ENCODE data around the gene CMYA5. TPM values are rescaled to one million over a fixed set of nuclear protein-coding genes. Genes with fewer than 3 reads are reported as not detected.

Gene CMYA5
- total and polyA plus RNA-seq, 2 experiments from 2014 or later = 19.8 to 87.2 TPM

- no peaks in the 10 kb centered on the region for H3K36me3 ChIP-seq
- peak overlapping the region; percentile 96 for H3K27ac ChIP-seq
- no peaks in the 10 kb centered on the region for H3K27me3 ChIP-seq
- DNase-seq (ENCODE audit: low read depth in 1 of 2, low spot score in 1 of 2) = no peak
- H3K9me3 ChIP-seq (ENCODE audit: low read depth) = no peaks in the 10 kb centered on the region
- H3K4me3 ChIP-seq = no peak overlapping the region
- peaks cover 74% of the 10 kb centered on the region for H3K4me1 ChIP-seq (ENCODE audit: low read depth)
- TF ChIP-seq CTCF (IDR thresholded peaks at IDR 0.05; ENCODE audit: low read depth, low read length) = no peak
Measured at GRCh38 chr5:79695526-79695925, 5.9 kb downstream of the CMYA5 start.

GRCh38 chr5:79697222-79698170 lies 7.9 kb downstream of the CMYA5 start:
- Histone ChIP-seq H3K4me1 (ENCODE audit: low read depth) (peaks cover 60% of the 10 kb centered on the region), H3K9me3 (ENCODE audit: low read depth) (no peaks in the 10 kb centered on the region), H3K36me3 (no peaks in the 10 kb centered on the region), H3K27ac (peak overlapping the region; percentile 96), H3K27me3 (no peaks in the 10 kb centered on the region), H3K4me3 (peak overlapping the region; percentile 5)
- TF ChIP-seq CTCF (IDR thresholded peaks at IDR 0.05; ENCODE audit: low read depth, low read length) = no peak
- peak; percentile 70 to 92 for DNase-seq (ENCODE audit: low read depth in 1 of 2, low spot score in 1 of 2)

- Histone ChIP-seq H3K4me3 (no peak overlapping the region), H3K27ac (peak overlapping the region; percentile 96), H3K4me1 (ENCODE audit: low read depth) (peaks cover 47% of the 10 kb centered on the region), H3K27me3 (no peaks in the 10 kb centered on the region), H3K9me3 (ENCODE audit: low read depth) (no peaks in the 10 kb centered on the region), H3K36me3 (no peaks in the 10 kb centered on the region)
- no peak for TF ChIP-seq CTCF (IDR thresholded peaks at IDR 0.05; ENCODE audit: low read depth, low read length)
- DNase-seq (ENCODE audit: low read depth in 1 of 2, low spot score in 1 of 2) = no peak
Measured at GRCh38 chr5:79699763-79700400, 10.2 kb downstream of the CMYA5 start.

GRCh38 chr5:79702606-79703380 lies 13.2 kb downstream of the CMYA5 start:
- no peaks in the 10 kb centered on the region for H3K9me3 ChIP-seq (ENCODE audit: low read depth)
- H3K4me1 ChIP-seq (ENCODE audit: low read depth) = peaks cover 18% of the 10 kb centered on the region
- no peak overlapping the region for H3K4me3 ChIP-seq
- no peaks in the 10 kb centered on the region for H3K27me3 ChIP-seq
- H3K27ac ChIP-seq = peak overlapping the region; percentile 3
- no peaks in the 10 kb centered on the region for H3K36me3 ChIP-seq
- peak in 1 of 2 donors; percentile 57 for DNase-seq (ENCODE audit: low read depth in 1 of 2, low spot score in 1 of 2)
- TF ChIP-seq CTCF (IDR thresholded peaks at IDR 0.05; ENCODE audit: low read depth, low read length) = peak; percentile 70

GRCh38 chr5:79703381-79703645 lies 13.7 kb downstream of the CMYA5 start:
- no peaks in the 10 kb centered on the region for H3K27me3 ChIP-seq
- peaks cover 12% of the 10 kb centered on the region for H3K4me1 ChIP-seq (ENCODE audit: low read depth)
- H3K36me3 ChIP-seq = no peaks in the 10 kb centered on the region
- no peak for TF ChIP-seq CTCF (IDR thresholded peaks at IDR 0.05; ENCODE audit: low read depth, low read length)
- no peaks in the 10 kb centered on the region for H3K9me3 ChIP-seq (ENCODE audit: low read depth)
- DNase-seq (ENCODE audit: low read depth in 1 of 2, low spot score in 1 of 2) = no peak
- H3K27ac ChIP-seq = peak overlapping the region; percentile 3
- no peak overlapping the region for H3K4me3 ChIP-seq
